Keratinocyte (primary cell): Measurements from ENCODE around the gene NCKAP1. TPM values are rescaled to one million over a fixed set of nuclear protein-coding genes. Genes with fewer than 3 reads are reported as not detected.

ENCODE experiments used
- DNase-seq: peaks from one replicate; pipeline ENCODE4 v3.0.0-alpha.2; 2011; ENCODE audit warnings: low read depth, missing footprints, low spot score
- FAIRE-seq: peaks from 2 replicates; lab custom pipeline; 2011; peaks lifted over from hg19 to GRCh38; lab: Jason Lieb, UNC
- H2AFZ ChIP-seq: 2 replicates; pipeline ENCODE4 v1.6.0; 2012; ENCODE audit warnings: low read length, control low read depth, inconsistent platforms; ENCODE audit not compliant: control insufficient read depth
- H3K27ac ChIP-seq: 2 replicates; pipeline ENCODE4 v1.5.1; 2011; ENCODE audit warnings: low read length; ENCODE audit not compliant: control insufficient read depth, insufficient read depth
- H3K27me3 ChIP-seq: 3 replicates; pipeline ENCODE4 v1.6.0; 2011; ENCODE audit warnings: low read length; ENCODE audit not compliant: control insufficient read depth, insufficient read depth; ENCODE audit errors: extremely low read depth
- H3K36me3 ChIP-seq, 2 experiments: 2 replicates in 1 of 2; 3 replicates in 1 of 2; pipeline ENCODE4 v1.5.1; 2011; ENCODE audit warnings: low read length in 2 of 2, mild to moderate bottlenecking in 1 of 2; ENCODE audit not compliant: control insufficient read depth in 2 of 2, insufficient read depth in 2 of 2; ENCODE audit errors: extremely low read depth in 1 of 2
- H3K4me1 ChIP-seq: 3 replicates; pipeline ENCODE4 v1.5.1; 2011; ENCODE audit warnings: low read length; ENCODE audit not compliant: control insufficient read depth, insufficient read depth; ENCODE audit errors: extremely low read depth
- H3K4me2 ChIP-seq: 3 replicates; pipeline ENCODE4 v1.6.0; 2011; ENCODE audit warnings: low read depth, low read length; ENCODE audit not compliant: control insufficient read depth, insufficient read depth; ENCODE audit errors: extremely low read depth
- H3K4me3 ChIP-seq, 3 experiments: fragments of 200-600 bp in 1 of 3; sonication (generic) in 1 of 3; 2 replicates in 2 of 3; 3 replicates in 1 of 3; pipeline ENCODE4 v1.5.1; 2011 to 2016; ENCODE audit warnings: low read length in 3 of 3, mild to moderate bottlenecking in 3 of 3, control low read depth in 2 of 3, inconsistent platforms in 1 of 3, low read depth in 1 of 3, mixed read lengths in 1 of 3, mixed run types in 1 of 3, moderate library complexity in 1 of 3; ENCODE audit not compliant: control insufficient read depth in 2 of 3, insufficient read depth in 2 of 3; ENCODE audit errors: extremely low read depth in 1 of 3
- H3K79me2 ChIP-seq: 2 replicates; pipeline ENCODE4 v1.6.0; 2012; ENCODE audit warnings: low read length; ENCODE audit not compliant: control insufficient read depth, insufficient read depth
- H3K9ac ChIP-seq: 3 replicates; pipeline ENCODE4 v1.6.0; 2011; ENCODE audit warnings: low read length; ENCODE audit not compliant: control insufficient read depth, insufficient read depth; ENCODE audit errors: extremely low read depth
- H3K9me1 ChIP-seq: 3 replicates; pipeline ENCODE4 v1.6.0; 2011; ENCODE audit warnings: low read length; ENCODE audit not compliant: control insufficient read depth, insufficient read depth; ENCODE audit errors: extremely low read depth
- H3K9me3 ChIP-seq: 2 replicates; pipeline ENCODE4 v1.5.1; 2012; ENCODE audit warnings: low read depth, low read length; ENCODE audit not compliant: control insufficient read depth
- H4K20me1 ChIP-seq: 3 replicates; pipeline ENCODE4 v1.6.0; 2011; ENCODE audit warnings: low read length; ENCODE audit not compliant: control insufficient read depth, insufficient read depth; ENCODE audit errors: extremely low read depth
- EZH2 ChIP-seq: IDR thresholded peaks from one replicate; pipeline ENCODE4 v1.6.1; 2012; ENCODE audit warnings: inconsistent platforms, mild to moderate bottlenecking, low read length, moderate library complexity
- dilution Hi-C: fragments of 300-500 bp; cut with MboI; formaldehyde crosslinking; loops from one replicate; pipeline ENCODE4 v1.7.0; 2020; ENCODE audit warnings: low sequenced_read_pairs; ENCODE audit not compliant: extremely low pct_ligation_motif_present
- polyA plus RNA-seq, 5 experiments: library from polyadenylated mRNA; depleted of rRNA in 3 of 5; stranded (reverse) in 3 of 5; stranded (forward) in 1 of 5; unstranded in 1 of 5; fragments of >200 nt; gene quantifications; 1 replicate in 1 of 5; 2 replicates in 3 of 5; 3 replicates in 1 of 5; pipeline versions ENCODE4 v1.2.1 to v1.2.3, GENCODE V29; 2011 to 2012; ENCODE audit warnings: missing spikeins in 2 of 5, low read depth in 1 of 5, low replicate concordance in 1 of 5
- small RNA-seq, 3 experiments: library from RNA; depleted of rRNA; stranded (forward); fragments of <200 nt; gene quantifications; one replicate each; pipeline ENCODE3, GENCODE V24; 2012; ENCODE audit warnings: low read depth in 3 of 3, low replicate concordance in 1 of 3; ENCODE audit not compliant: insufficient read length in 3 of 3
- TF ChIP-seq, protein P1 (sequence below), 3 experiments: IDR thresholded peaks in 1 of 3; conservative IDR thresholded peaks in 1 of 3; optimal IDR thresholded peaks in 1 of 3; 2 replicates in 2 of 3; 3 replicates in 1 of 3; pipeline versions ENCODE3 to v1.5.1; 2011; ENCODE audit warnings: low read length in 3 of 3, mild to moderate bottlenecking in 3 of 3, moderate library complexity in 2 of 3, control low read depth in 1 of 3, inconsistent platforms in 1 of 3; ENCODE audit not compliant: insufficient read depth in 2 of 3; ENCODE audit errors: extremely low read depth in 1 of 3

The NCKAP1 gene
- polyA plus RNA-seq, 1 donor (not counting 4 experiments of a cell fraction or from before 2014, with no cell fraction given): 207 TPM

DNA sequence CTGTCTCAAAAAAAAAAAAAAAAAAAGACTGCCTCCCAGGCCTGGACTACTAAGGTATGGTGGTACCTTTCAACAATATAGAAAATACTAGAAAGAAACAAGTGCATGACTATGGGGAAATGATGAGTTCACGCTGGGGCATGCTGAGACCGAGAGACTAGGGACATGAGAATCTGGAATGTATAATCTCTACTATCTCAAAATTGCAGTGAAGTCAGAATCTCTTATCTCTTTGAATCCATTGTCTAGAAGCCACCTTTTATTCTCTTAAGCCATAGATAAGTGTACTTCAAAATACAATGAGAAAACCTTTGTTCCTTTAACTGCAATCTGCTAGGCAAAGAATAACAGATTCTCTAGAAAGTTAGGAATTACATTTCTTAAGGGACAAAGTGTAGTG, 177.4 kb downstream of the NCKAP1 start:
- H4K20me1 ChIP-seq: no peaks in the 10 kb centered on the region
- no peak overlapping the region for H3K9ac ChIP-seq
- H3K9me3 ChIP-seq: no peaks in the 10 kb centered on the region
- no peak overlapping the region for H3K4me2 ChIP-seq
- TF ChIP-seq, protein P1, sequence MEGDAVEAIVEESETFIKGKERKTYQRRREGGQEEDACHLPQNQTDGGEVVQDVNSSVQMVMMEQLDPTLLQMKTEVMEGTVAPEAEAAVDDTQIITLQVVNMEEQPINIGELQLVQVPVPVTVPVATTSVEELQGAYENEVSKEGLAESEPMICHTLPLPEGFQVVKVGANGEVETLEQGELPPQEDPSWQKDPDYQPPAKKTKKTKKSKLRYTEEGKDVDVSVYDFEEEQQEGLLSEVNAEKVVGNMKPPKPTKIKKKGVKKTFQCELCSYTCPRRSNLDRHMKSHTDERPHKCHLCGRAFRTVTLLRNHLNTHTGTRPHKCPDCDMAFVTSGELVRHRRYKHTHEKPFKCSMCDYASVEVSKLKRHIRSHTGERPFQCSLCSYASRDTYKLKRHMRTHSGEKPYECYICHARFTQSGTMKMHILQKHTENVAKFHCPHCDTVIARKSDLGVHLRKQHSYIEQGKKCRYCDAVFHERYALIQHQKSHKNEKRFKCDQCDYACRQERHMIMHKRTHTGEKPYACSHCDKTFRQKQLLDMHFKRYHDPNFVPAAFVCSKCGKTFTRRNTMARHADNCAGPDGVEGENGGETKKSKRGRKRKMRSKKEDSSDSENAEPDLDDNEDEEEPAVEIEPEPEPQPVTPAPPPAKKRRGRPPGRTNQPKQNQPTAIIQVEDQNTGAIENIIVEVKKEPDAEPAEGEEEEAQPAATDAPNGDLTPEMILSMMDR (optimal IDR thresholded peaks at IDR 0.05 in 1 of 3, IDR thresholded peaks at IDR 0.05 in 1 of 3, conservative IDR thresholded peaks at IDR 0.05 in 1 of 3; ENCODE audit: extremely low read depth in 1 of 3, insufficient read depth in 2 of 3, low read length in 3 of 3): no peak
- no peak for TF ChIP-seq EZH2
- DNase-seq (no peak), FAIRE-seq (no peak)
- H3K27ac ChIP-seq: no peak overlapping the region
- peaks cover 7% of the 10 kb centered on the region for H3K27me3 ChIP-seq
- no peaks in the 10 kb centered on the region for H3K9me1 ChIP-seq
- dilution Hi-C loops: no loop called here
- H2AFZ ChIP-seq: no peak overlapping the region
- no peaks in the 10 kb centered on the region for H3K4me1 ChIP-seq
- no peak overlapping the region for H3K4me3 ChIP-seq
- no peaks in the 10 kb centered on the region for H3K79me2 ChIP-seq
- H3K36me3 ChIP-seq: no peaks in the 10 kb centered on the region

Small RNAs within 50 kb of the gene (small RNA-seq; reads per million reads assigned to genes)
- gene RF00019 (0 reads per million in 3 experiments), gene RF00599 (0 reads per million in 3 experiments), gene RNU6-1122P (0 reads per million in 3 experiments)

Other genes with a start within 250 kb of the NCKAP1 start
- gene FRZB, start 171.8 kb downstream of the NCKAP1 start, polyA plus RNA-seq: 0.05 TPM in 2 of 3 replicates, not detected in the other
- 0.39 to 1.1 TPM (median 0.73 TPM) in 3 replicates for gene DUSP19, start 40.3 kb upstream of the NCKAP1 start, polyA plus RNA-seq
- gene NUP35, start 86.0 kb upstream of the NCKAP1 start, polyA plus RNA-seq: 13.9 to 22.6 TPM (median 15.4 TPM) in 3 replicates